Neuron (in vitro differentiated cells): Measurements from ENCODE around the gene RRP1.
"Not testable (repeated sequence)": the region's sequence is repeated elsewhere in the genome, so short reads cannot be mapped to it uniquely, and the experiment has no call there.

ENCODE experiments used
- H2AFZ ChIP-seq: one replicate; pipeline ENCODE4 v1.6.1; 2013; ENCODE audit warnings: low read depth, mild to moderate bottlenecking, inconsistent platforms, low read length, moderate library complexity
- H3K27me3 ChIP-seq: one replicate; pipeline ENCODE4 v1.6.1; 2013; ENCODE audit warnings: low read length; ENCODE audit not compliant: insufficient read depth
- H3K36me3 ChIP-seq: one replicate; pipeline ENCODE4 v1.6.1; 2013; ENCODE audit warnings: low read length; ENCODE audit not compliant: insufficient read depth
- H3K4me1 ChIP-seq: one replicate; pipeline ENCODE4 v1.6.1; 2013; ENCODE audit warnings: low read length; ENCODE audit not compliant: insufficient read depth
- H3K4me3 ChIP-seq: 2 replicates; pipeline ENCODE4 v1.5.1; 2013; ENCODE audit warnings: mild to moderate bottlenecking, low read length, moderate library complexity
- H3K9me3 ChIP-seq: one replicate; pipeline ENCODE4 v1.6.1; 2013; ENCODE audit warnings: low read length

RRP1 gene

GRCh38 chr21:43813656-43813980 is 24.2 kb downstream of the RRP1 start:
- H3K27me3 ChIP-seq = no peaks in the 10 kb centered on the region
- no peaks in the 10 kb centered on the region for H3K36me3 ChIP-seq
- H2AFZ ChIP-seq = no peak overlapping the region
- peaks cover 2% of the 10 kb centered on the region for H3K4me1 ChIP-seq
- H3K4me3 ChIP-seq = no peak overlapping the region
- H3K9me3 ChIP-seq = no peaks in the 10 kb centered on the region

- no peaks in the 10 kb centered on the region for H3K36me3 ChIP-seq
Measured at GRCh38 chr21:43814215-43815106, 25.1 kb downstream of the RRP1 start.

GRCh38 chr21:43815107-43815613 is 25.8 kb downstream of the RRP1 start:
- H3K9me3 ChIP-seq = peaks cover 3% of the 10 kb centered on the region

More at GRCh38 chr21:43814215-43815106, 25.1 kb downstream of the RRP1 start:
- Histone ChIP-seq H3K4me3 (no peak overlapping the region), H3K9me3 (no peaks in the 10 kb centered on the region), H2AFZ (no peak overlapping the region), H3K4me1 (peaks cover 2% of the 10 kb centered on the region), H3K27me3 (no peaks in the 10 kb centered on the region)

GRCh38 chr21:43815991-43816390 is 26.6 kb downstream of the RRP1 start:
- Histone ChIP-seq H2AFZ (no peak overlapping the region), H3K4me3 (no peak overlapping the region), H3K9me3 (peaks cover 4% of the 10 kb centered on the region), H3K4me1 (peaks cover under 1% of the 10 kb centered on the region), H3K36me3 (no peaks in the 10 kb centered on the region), H3K27me3 (no peaks in the 10 kb centered on the region)

More at GRCh38 chr21:43815107-43815613, 25.8 kb downstream of the RRP1 start:
- Histone ChIP-seq H3K4me3 (no peak overlapping the region), H2AFZ (no peak overlapping the region), H3K36me3 (no peaks in the 10 kb centered on the region), H3K27me3 (no peaks in the 10 kb centered on the region), H3K4me1 (peaks cover 2% of the 10 kb centered on the region)

GRCh38 chr21:43816611-43817071 is 27.3 kb downstream of the RRP1 start:
- no peaks in the 10 kb centered on the region for H3K27me3 ChIP-seq
- H3K9me3 ChIP-seq = peaks cover 4% of the 10 kb centered on the region
- no peak overlapping the region for H3K4me3 ChIP-seq
- H3K36me3 ChIP-seq = no peaks in the 10 kb centered on the region
- no peak overlapping the region for H2AFZ ChIP-seq
- H3K4me1 ChIP-seq = no peaks in the 10 kb centered on the region

- H2AFZ ChIP-seq = no peak overlapping the region
- peaks cover 4% of the 10 kb centered on the region for H3K9me3 ChIP-seq
- no peaks in the 10 kb centered on the region for H3K4me1 ChIP-seq
- H3K4me3 ChIP-seq = no peak overlapping the region
- no peaks in the 10 kb centered on the region for H3K36me3 ChIP-seq
- no peaks in the 10 kb centered on the region for H3K27me3 ChIP-seq
Measured at GRCh38 chr21:43817157-43818086, 28.0 kb downstream of the RRP1 start.

- Histone ChIP-seq H3K36me3 (no peaks in the 10 kb centered on the region), H2AFZ (no peak overlapping the region), H3K4me3 (no peak overlapping the region)
Measured at GRCh38 chr21:43818685-43819084, 29.3 kb downstream of the RRP1 start.

GRCh38 chr21:43819511-43820405 is 30.4 kb downstream of the RRP1 start:
- Histone ChIP-seq H3K4me3 (no peak overlapping the region), H3K36me3 (no peaks in the 10 kb centered on the region)

More at GRCh38 chr21:43818685-43819084, 29.3 kb downstream of the RRP1 start:
- H3K4me1 ChIP-seq = no peaks in the 10 kb centered on the region
- H3K9me3 ChIP-seq = peaks cover 4% of the 10 kb centered on the region
- no peaks in the 10 kb centered on the region for H3K27me3 ChIP-seq

GRCh38 chr21:43820466-43820865 is 31.1 kb downstream of the RRP1 start:
- Histone ChIP-seq H2AFZ (no peak overlapping the region), H3K4me1 (no peaks in the 10 kb centered on the region), H3K27me3 (no peaks in the 10 kb centered on the region), H3K9me3 (peaks cover 4% of the 10 kb centered on the region), H3K4me3 (no peak overlapping the region), H3K36me3 (no peaks in the 10 kb centered on the region)

More at GRCh38 chr21:43819511-43820405, 30.4 kb downstream of the RRP1 start:
- H3K4me1 ChIP-seq = no peaks in the 10 kb centered on the region
- H3K9me3 ChIP-seq = peaks cover 4% of the 10 kb centered on the region
- H3K27me3 ChIP-seq = no peaks in the 10 kb centered on the region
- H2AFZ ChIP-seq = no peak overlapping the region

GRCh38 chr21:43822166-43822565 is 32.8 kb downstream of the RRP1 start:
- not testable (repeated sequence) for H3K4me1 ChIP-seq, H3K4me3 ChIP-seq

GRCh38 chr21:43822741-43823140 is 33.4 kb downstream of the RRP1 start:
- H2AFZ ChIP-seq, H3K9me3 ChIP-seq, H3K36me3 ChIP-seq, H3K4me1 ChIP-seq, H3K4me3 ChIP-seq, H3K27me3 ChIP-seq: not testable (repeated sequence)

More at GRCh38 chr21:43822166-43822565, 32.8 kb downstream of the RRP1 start:
- H2AFZ ChIP-seq, H3K9me3 ChIP-seq, H3K36me3 ChIP-seq, H3K27me3 ChIP-seq: not testable (repeated sequence)
